RWPE1 (cell line): ENCODE data around the gene RALGPS1.

Experiments used
- CTCF ChIA-PET: fragments of 350-600 bp; sonication (Branson Sonifier 250); formaldehyde crosslinking; extraction: SDS; loops from one replicate; lab custom pipeline; 2021; lab: Yijun Ruan, JAX
- POLR2A ChIA-PET: fragments of 400-600 bp; formaldehyde crosslinking; extraction: SDS; loops from one replicate; lab custom pipeline; 2020; ENCODE audit warnings: antibody characterized with exemption; ENCODE audit not compliant: low non-redundant PET; lab: Yijun Ruan, JAX
- DNase-seq: peaks from one replicate; pipeline ENCODE4 v3.0.0; 2012; ENCODE audit warnings: low spot score
- H3K27ac ChIP-seq: fragments of 450-650 bp; 2 replicates; pipeline ENCODE4 v1.5.1; 2017
- TF ChIP-seq, protein P1 (sequence below): fragments of 450-650 bp; conservative IDR thresholded peaks from 2 replicates; pipeline ENCODE4 v1.5.1; 2017; ENCODE audit warnings: low read depth, mild to moderate bottlenecking

RALGPS1 gene

DNA sequence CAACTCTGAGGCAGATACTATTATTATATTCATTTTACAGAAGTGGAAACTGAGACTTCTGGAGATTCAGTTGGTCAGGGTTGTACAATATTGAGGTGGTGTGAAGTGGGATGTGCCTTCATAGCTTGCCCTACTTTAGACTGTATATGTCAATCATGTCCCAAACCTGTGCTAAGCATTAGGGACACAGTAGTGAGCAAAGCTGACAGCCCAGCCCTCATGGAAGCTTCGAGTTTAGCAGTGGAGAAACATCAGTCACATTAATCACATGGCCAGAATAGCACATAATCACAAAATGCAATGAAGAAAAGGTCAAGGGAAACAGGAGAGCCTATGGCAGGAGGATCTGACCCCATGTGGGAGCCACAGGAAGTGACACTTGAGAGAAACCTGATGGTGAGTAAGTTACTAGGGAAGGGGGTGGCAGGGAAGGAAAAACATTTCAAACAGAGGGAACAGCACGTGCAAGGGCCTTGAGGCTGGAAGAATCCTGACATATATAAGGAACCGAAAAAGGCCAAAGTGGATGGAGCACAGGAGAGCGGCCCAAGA lies 20.5 kb upstream of the RALGPS1 start:
- H3K27ac ChIP-seq, result no peak overlapping the region
- ChIA-PET POLR2A (no interaction called here), CTCF (interaction anchor here (0.6 kb wide), 2 partner anchors 118 to 327 kb away, joined by 3 to 4 read pairs; no protein-coding TSS in a partner anchor)
- DNase-seq, result peak; percentile 26
- TF ChIP-seq, protein P1, sequence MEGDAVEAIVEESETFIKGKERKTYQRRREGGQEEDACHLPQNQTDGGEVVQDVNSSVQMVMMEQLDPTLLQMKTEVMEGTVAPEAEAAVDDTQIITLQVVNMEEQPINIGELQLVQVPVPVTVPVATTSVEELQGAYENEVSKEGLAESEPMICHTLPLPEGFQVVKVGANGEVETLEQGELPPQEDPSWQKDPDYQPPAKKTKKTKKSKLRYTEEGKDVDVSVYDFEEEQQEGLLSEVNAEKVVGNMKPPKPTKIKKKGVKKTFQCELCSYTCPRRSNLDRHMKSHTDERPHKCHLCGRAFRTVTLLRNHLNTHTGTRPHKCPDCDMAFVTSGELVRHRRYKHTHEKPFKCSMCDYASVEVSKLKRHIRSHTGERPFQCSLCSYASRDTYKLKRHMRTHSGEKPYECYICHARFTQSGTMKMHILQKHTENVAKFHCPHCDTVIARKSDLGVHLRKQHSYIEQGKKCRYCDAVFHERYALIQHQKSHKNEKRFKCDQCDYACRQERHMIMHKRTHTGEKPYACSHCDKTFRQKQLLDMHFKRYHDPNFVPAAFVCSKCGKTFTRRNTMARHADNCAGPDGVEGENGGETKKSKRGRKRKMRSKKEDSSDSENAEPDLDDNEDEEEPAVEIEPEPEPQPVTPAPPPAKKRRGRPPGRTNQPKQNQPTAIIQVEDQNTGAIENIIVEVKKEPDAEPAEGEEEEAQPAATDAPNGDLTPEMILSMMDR, result no peak

DNA sequence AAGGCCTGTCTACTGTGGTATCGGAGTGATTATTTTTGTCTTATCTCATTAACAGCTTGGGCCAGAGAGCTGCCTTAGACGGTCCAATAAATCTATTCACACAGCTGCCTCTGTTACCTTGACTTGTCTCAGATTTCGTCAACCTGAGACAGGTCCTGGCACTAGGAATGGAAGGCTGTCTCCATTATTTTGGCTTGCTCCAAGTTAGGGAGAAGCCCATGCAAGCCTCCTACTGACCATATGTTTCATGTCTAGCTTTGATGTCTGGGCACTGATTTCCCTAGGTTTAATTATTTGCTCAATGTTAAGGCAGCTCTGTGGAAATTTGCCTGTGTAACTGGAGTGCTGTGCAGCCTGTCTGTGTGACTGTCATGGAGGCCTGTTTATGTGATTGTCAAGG lies 12.4 kb upstream of the RALGPS1 start:
- POLR2A ChIA-PET, result no interaction called here
- no peak for DNase-seq
- no peak overlapping the region for H3K27ac ChIP-seq
- TF ChIP-seq, protein P1, result no peak
- CTCF ChIA-PET, result no interaction called here

DNA sequence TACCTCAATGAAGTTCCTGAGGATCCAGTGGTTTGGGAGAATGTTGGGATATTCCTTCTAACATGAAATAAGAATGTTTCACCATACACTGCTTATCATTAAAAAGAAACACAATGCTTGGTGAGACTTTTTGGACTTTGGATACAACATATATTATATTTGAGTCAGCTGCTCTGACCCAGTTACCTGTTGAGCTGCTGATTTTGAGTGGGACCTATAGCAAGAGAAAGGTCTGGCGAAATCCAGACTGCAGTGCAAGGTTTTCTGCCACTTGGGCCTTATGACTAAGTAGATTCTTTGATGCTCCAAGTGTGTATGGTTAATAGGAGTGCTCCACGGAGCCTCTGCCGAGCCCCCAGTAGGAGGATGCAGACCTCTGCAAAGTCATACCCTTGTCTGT lies 10.0 kb upstream of the RALGPS1 start:
- TF ChIP-seq, protein P1, result no peak
- CTCF ChIA-PET, result no interaction called here
- H3K27ac ChIP-seq, result no peak overlapping the region
- POLR2A ChIA-PET, result no interaction called here
- no peak for DNase-seq

DNA sequence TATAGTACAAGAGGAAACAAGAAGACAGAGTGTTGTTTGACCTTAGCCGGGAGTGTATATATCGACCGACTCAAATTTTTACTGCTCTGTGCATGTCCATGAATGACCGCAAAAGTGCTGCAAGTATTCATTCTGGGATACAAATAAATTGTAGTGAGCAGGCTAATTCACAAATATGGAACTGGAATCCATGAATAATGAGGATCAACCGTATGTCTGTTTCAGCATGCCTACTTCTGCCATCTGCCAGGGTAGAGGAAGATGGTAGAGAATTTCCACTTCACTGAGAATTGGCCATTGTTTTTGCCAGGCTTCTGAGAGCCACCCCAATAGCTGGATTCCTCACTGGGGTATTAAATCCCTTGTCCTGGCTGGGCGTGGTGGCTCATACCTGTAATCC lies 8.5 kb upstream of the RALGPS1 start:
- POLR2A ChIA-PET, result interaction anchor here (0.6 kb wide), 1 partner anchor 19 kb away, joined by 4 read pairs; no protein-coding TSS in a partner anchor

DNA sequence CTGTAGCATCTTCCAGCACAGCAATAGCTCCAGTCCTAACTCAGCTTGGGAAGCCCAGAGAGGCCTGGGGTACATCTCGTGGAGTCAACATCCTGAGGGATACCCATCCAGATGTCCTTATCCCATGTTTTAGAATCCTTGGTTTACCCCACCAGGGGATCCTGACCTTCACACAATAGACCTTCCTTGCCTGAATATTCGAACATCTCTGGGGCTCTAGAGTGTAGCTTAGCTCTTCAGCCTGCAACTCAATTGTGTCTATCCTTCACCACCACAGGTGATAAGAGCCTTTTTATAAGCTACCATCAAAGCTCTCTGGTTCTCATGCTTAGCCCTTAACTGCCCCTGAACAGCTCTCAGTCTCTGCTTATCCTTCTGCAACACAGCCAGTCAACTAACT lies 7.5 kb upstream of the RALGPS1 start:
- ChIA-PET CTCF (interaction anchor here (0.6 kb wide), 1 partner anchor 128 kb away, joined by 3 read pairs; no protein-coding TSS in a partner anchor), POLR2A (no interaction called here)
- no peak for DNase-seq
- TF ChIP-seq, protein P1, result no peak
- H3K27ac ChIP-seq, result no peak overlapping the region

More for the DNA sequence above, 8.5 kb upstream of the RALGPS1 start:
- DNase-seq, result no peak
- TF ChIP-seq, protein P1, result no peak
- H3K27ac ChIP-seq, result no peak overlapping the region
- CTCF ChIA-PET, result no interaction called here

DNA sequence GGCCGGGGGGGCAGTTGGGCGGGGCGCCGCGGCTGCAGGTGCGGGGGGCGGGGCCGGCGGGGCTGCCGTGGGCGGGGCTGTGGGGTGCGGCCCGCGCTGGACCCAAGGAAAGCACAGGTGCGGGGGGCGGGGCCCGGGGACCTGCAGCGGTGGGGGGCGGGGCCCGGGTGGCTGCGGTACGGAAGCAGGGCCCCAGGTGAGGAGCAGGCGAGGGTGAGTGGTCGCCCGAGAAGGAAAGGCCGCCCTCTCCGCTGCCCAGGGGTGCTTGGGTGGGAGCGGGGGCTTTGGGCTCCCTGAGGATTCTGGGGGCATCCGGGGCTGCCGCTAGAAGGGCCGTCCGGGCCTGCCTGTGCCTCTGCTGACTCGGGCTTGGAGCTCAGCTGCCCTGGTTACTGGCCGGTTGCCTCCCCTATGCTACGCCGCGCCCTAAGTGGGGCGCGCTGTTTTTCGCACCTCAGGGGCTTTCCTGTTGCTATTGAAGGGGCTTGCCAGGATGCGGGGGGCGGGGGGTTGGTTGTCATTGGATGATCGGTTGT lies 767 bp downstream of the RALGPS1 start:
- POLR2A ChIA-PET, result no interaction called here
- no peak overlapping the region for H3K27ac ChIP-seq
- CTCF ChIA-PET, result interaction anchor here (0.7 to 0.9 kb wide), 2 partner anchors 25 to 212 kb away, joined by 3 read pairs; no protein-coding TSS in a partner anchor
- DNase-seq, result peak; percentile 93
- TF ChIP-seq, protein P1, result no peak
